PFSK-1 (cell line): ENCODE measurements around the gene HOXC10.

ENCODE experiments used
- FOXP2 ChIP-seq: optimal IDR thresholded peaks from 2 replicates; pipeline ENCODE3; 2011; ENCODE audit warnings: borderline replicate concordance, control low read depth, inconsistent platforms; ENCODE audit not compliant: insufficient read depth; ENCODE audit errors: extremely low read length, extremely low read depth
- POLR2AphosphoS5 ChIP-seq: IDR thresholded peaks from 2 replicates; pipeline ENCODE4 v1.6.1; 2012; ENCODE audit warnings: low read depth, mild to moderate bottlenecking, control low read depth, low read length, moderate library complexity
- REST ChIP-seq, 2 experiments: IDR thresholded peaks; 2 replicates each; pipeline versions ENCODE4 v1.6.1 to v1.8.0; 2011 to 2012; ENCODE audit warnings: low read depth in 2 of 2, low read length in 2 of 2, control low read depth in 1 of 2, inconsistent platforms in 1 of 2, mild to moderate bottlenecking in 1 of 2, moderate library complexity in 1 of 2; ENCODE audit not compliant: insufficient read depth in 1 of 2
- SIN3A ChIP-seq: IDR thresholded peaks from 2 replicates; pipeline ENCODE4 v1.6.1; 2012; ENCODE audit warnings: mild to moderate bottlenecking, low read length, moderate library complexity, borderline replicate concordance; ENCODE audit not compliant: insufficient read depth
- TAF1 ChIP-seq: IDR thresholded peaks from 2 replicates; pipeline ENCODE4 v1.6.1; 2012; ENCODE audit warnings: low read length, control low read depth, borderline replicate concordance; ENCODE audit not compliant: insufficient read depth

Gene HOXC10

GRCh38 chr12:53941750-53942149 is 43.2 kb upstream of the HOXC10 start:
- TF ChIP-seq POLR2AphosphoS5 (no peak), SIN3A (no peak), REST (IDR thresholded peaks at IDR 0.05; ENCODE audit: insufficient read depth in 1 of 2, low read depth in 2 of 2, low read length in 2 of 2) (no peak), TAF1 (no peak), FOXP2 (no peak)

- TF ChIP-seq FOXP2 (no peak), REST (IDR thresholded peaks at IDR 0.05; ENCODE audit: insufficient read depth in 1 of 2, low read depth in 2 of 2, low read length in 2 of 2) (no peak), TAF1 (no peak), SIN3A (no peak), POLR2AphosphoS5 (no peak)
Observed at GRCh38 chr12:53942467-53942997, 42.4 kb upstream of the HOXC10 start.

GRCh38 chr12:53944209-53944608 is 40.7 kb upstream of the HOXC10 start:
- TF ChIP-seq SIN3A (no peak), FOXP2 (no peak), TAF1 (no peak), REST (IDR thresholded peaks at IDR 0.05; ENCODE audit: insufficient read depth in 1 of 2, low read depth in 2 of 2, low read length in 2 of 2) (no peak), POLR2AphosphoS5 (no peak)

GRCh38 chr12:53944907-53945847 is 39.8 kb upstream of the HOXC10 start:
- TF ChIP-seq SIN3A (no peak), FOXP2 (no peak), POLR2AphosphoS5 (no peak), TAF1 (no peak), REST (IDR thresholded peaks at IDR 0.05; ENCODE audit: insufficient read depth in 1 of 2, low read depth in 2 of 2, low read length in 2 of 2) (no peak)

- TF ChIP-seq FOXP2 (no peak), REST (IDR thresholded peaks at IDR 0.05; ENCODE audit: insufficient read depth in 1 of 2, low read depth in 2 of 2, low read length in 2 of 2) (no peak), TAF1 (no peak), POLR2AphosphoS5 (no peak), SIN3A (no peak)
Observed at GRCh38 chr12:53947743-53948142, 37.2 kb upstream of the HOXC10 start.
